ENCODE measurements around the gene LRRC75B. TPM values are rescaled to one million over a fixed set of nuclear protein-coding genes. Genes with fewer than 3 reads are reported as not detected.

Gene LRRC75B
- total RNA-seq, 3 donors from 2014 or later (not counting 1 experiment from before 2014, with no cell fraction given), result 1.7 to 4.8 (median 2.3) TPM

DNA sequence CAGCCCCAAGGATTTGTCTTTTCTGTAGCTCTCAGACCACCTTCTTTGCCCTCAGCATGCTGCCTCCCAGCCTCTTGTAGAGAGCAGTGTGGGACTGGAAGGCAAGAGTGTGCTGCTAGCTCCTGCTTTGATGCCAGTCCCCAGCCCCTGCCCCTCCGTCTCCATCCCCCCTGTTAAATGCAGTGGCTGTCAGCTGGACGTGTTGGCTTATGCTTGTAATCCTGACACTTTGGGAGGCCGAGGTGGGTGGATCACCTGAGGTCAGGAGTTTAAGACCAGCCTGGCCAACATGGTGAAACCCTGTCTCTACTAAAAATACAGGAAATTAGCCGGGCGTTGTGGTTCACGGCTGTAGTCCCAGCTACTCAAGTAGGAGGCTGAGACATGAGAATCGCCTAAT is 21.6 kb downstream of the LRRC75B start:
- H3K27ac ChIP-seq (ENCODE audit: low read length), result no peak overlapping the region
- Mint-ChIP-seq H3K4me3 (no peak overlapping the region), H3K4me1 (peaks cover 0 to 7% of the 10 kb centered on the region in 2 donors), H3K27me3 (ENCODE audit: low read depth in 2 of 2) (no peaks in the 10 kb centered on the region), H3K9me3 (no peaks in the 10 kb centered on the region), H3K36me3 (peaks cover 8% of the 10 kb centered on the region), H3K27ac (no peak overlapping the region)
- no peaks in the 10 kb centered on the region for H3K27me3 ChIP-seq (ENCODE audit: control insufficient read depth, insufficient read depth, low read length)
- H3K9me3 ChIP-seq (ENCODE audit: control insufficient read depth, insufficient read depth, low read length), result no peaks in the 10 kb centered on the region
- no peak for ATAC-seq
- H3K4me3 ChIP-seq (ENCODE audit: low read length), result no peak overlapping the region
- no peak for DNase-seq
- intact Hi-C loops (cut with micrococcal nuclease), result no loop called here
- H3K36me3 ChIP-seq (ENCODE audit: control insufficient read depth, insufficient read depth, low read length), result peaks cover 56% of the 10 kb centered on the region
- H3K4me1 ChIP-seq (ENCODE audit: control insufficient read depth, insufficient read depth, low read length), result no peaks in the 10 kb centered on the region
- TF ChIP-seq, protein P1, sequence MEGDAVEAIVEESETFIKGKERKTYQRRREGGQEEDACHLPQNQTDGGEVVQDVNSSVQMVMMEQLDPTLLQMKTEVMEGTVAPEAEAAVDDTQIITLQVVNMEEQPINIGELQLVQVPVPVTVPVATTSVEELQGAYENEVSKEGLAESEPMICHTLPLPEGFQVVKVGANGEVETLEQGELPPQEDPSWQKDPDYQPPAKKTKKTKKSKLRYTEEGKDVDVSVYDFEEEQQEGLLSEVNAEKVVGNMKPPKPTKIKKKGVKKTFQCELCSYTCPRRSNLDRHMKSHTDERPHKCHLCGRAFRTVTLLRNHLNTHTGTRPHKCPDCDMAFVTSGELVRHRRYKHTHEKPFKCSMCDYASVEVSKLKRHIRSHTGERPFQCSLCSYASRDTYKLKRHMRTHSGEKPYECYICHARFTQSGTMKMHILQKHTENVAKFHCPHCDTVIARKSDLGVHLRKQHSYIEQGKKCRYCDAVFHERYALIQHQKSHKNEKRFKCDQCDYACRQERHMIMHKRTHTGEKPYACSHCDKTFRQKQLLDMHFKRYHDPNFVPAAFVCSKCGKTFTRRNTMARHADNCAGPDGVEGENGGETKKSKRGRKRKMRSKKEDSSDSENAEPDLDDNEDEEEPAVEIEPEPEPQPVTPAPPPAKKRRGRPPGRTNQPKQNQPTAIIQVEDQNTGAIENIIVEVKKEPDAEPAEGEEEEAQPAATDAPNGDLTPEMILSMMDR (IDR thresholded peaks at IDR 0.05), result no peak
- WGBS (ENCODE audit: insufficient coverage), result 98% methylated on average over 7 of the region's 7 CpGs

DNA sequence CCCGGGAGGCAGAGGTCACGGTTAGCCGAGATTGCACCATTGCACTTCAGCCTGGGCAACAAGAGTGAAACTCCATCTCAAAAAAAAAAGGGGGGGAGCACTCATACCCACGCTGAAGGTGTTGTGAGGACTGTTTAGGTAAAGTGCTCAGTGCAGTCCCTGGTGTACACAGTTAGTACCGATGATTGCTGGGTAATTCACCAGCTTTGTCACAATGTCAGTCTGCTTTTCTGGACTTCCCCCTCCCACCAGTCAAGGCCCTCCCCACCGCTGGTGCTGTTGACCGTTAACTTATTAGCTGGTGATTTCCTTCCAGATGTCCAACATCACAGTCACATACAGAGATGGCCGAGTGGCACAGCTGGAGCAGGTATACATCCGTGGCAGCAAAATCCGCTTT is 25.2 kb downstream of the LRRC75B start:
- Histone ChIP-seq H3K9me3 (ENCODE audit: control insufficient read depth, insufficient read depth, low read length) (no peaks in the 10 kb centered on the region), H3K36me3 (ENCODE audit: control insufficient read depth, insufficient read depth, low read length) (peaks cover 43% of the 10 kb centered on the region), H3K4me3 (ENCODE audit: low read length) (no peak overlapping the region), H3K27ac (ENCODE audit: low read length) (no peak overlapping the region), H3K4me1 (ENCODE audit: control insufficient read depth, insufficient read depth, low read length) (no peaks in the 10 kb centered on the region), H3K27me3 (ENCODE audit: control insufficient read depth, insufficient read depth, low read length) (no peaks in the 10 kb centered on the region)
- no peak overlapping the region for H3K4me3 Mint-ChIP-seq
- no peak for ATAC-seq
- H3K36me3 Mint-ChIP-seq, result peaks cover under 1% of the 10 kb centered on the region
- no peaks in the 10 kb centered on the region for H3K9me3 Mint-ChIP-seq
- no peaks in the 10 kb centered on the region for H3K27me3 Mint-ChIP-seq (ENCODE audit: low read depth in 2 of 2)
- DNase-seq, result no peak
- H3K27ac Mint-ChIP-seq, result no peak overlapping the region
- TF ChIP-seq, protein P1 (IDR thresholded peaks at IDR 0.05), result no peak
- 89% methylated on average over 10 of the region's 10 CpGs for WGBS (ENCODE audit: insufficient coverage)
- intact Hi-C loops (cut with micrococcal nuclease), result no loop called here
- peaks cover 17 to 36% of the 10 kb centered on the region in 2 donors for H3K4me1 Mint-ChIP-seq

DNA sequence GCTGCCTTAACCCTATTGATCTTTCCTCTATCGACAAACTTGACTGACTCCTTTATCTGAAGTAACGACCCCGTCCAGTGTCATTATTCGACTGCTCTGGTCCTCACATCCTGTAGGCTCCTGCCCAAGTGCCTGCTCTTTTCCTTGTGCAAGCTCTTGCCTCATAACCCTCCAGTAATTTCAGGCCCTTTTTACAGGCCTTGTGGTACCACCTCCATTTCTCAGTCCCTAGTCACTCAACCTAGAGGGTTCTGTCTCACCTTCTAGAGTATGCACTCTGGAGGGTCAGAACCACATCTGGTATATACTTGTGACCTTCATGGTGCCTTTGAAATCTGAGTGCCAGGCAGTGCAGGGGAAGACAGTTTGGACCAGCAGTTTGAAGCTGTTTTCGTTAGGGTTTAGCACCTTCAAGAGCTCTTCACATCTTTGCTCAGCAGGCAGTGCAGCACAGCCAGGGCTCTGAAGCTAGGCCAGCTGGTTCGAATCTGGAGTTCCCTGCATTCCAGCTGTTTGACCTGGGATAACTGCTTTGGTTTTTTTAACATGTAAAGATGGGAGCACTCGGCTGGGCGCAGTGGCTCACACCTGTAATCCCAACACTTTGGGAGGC is 25.9 kb downstream of the LRRC75B start:
- Histone ChIP-seq H3K27me3 (ENCODE audit: control insufficient read depth, insufficient read depth, low read length) (no peaks in the 10 kb centered on the region), H3K27ac (ENCODE audit: low read length) (no peak overlapping the region), H3K9me3 (ENCODE audit: control insufficient read depth, insufficient read depth, low read length) (no peaks in the 10 kb centered on the region), H3K4me3 (ENCODE audit: low read length) (no peak overlapping the region), H3K4me1 (ENCODE audit: control insufficient read depth, insufficient read depth, low read length) (no peaks in the 10 kb centered on the region), H3K36me3 (ENCODE audit: control insufficient read depth, insufficient read depth, low read length) (peaks cover 40% of the 10 kb centered on the region)
- intact Hi-C loops (cut with micrococcal nuclease), result no loop called here
- WGBS (ENCODE audit: insufficient coverage), result 93% methylated on average over 8 of the region's 8 CpGs
- H3K4me3 Mint-ChIP-seq, result no peak overlapping the region
- H3K27ac Mint-ChIP-seq, result peak overlapping the region; percentile 22 to 44
- no peak for ATAC-seq
- H3K27me3 Mint-ChIP-seq (ENCODE audit: low read depth in 2 of 2), result no peaks in the 10 kb centered on the region
- H3K9me3 Mint-ChIP-seq, result no peaks in the 10 kb centered on the region
- no peaks in the 10 kb centered on the region for H3K36me3 Mint-ChIP-seq
- no peak for DNase-seq
- TF ChIP-seq, protein P1 (IDR thresholded peaks at IDR 0.05), result no peak
- peaks cover 19 to 38% of the 10 kb centered on the region in 2 donors for H3K4me1 Mint-ChIP-seq

DNA sequence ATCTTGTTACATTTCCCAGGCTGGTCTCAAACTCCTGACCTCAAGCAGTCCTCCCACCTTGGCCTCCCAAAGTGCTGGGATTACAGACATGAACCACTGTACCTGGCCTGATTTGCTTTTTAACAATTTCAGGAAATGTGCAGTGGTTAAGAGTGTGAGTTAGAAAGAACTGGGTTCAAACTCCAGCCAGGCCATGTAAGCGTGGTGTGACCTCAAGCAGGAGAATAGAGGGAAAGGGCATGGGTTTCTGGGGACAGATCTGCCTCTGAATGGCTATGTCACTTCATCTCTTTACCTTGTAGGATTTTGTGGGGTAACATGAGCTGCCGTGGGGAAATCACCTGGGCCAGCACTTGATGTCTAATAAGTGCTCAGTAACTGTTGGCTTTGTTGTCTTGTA is 27.8 kb downstream of the LRRC75B start:
- no peak overlapping the region for H3K27ac Mint-ChIP-seq
- no peaks in the 10 kb centered on the region for H3K27me3 ChIP-seq (ENCODE audit: control insufficient read depth, insufficient read depth, low read length)
- no peaks in the 10 kb centered on the region for H3K4me1 ChIP-seq (ENCODE audit: control insufficient read depth, insufficient read depth, low read length)
- H3K27me3 Mint-ChIP-seq (ENCODE audit: low read depth in 2 of 2), result no peaks in the 10 kb centered on the region
- H3K27ac ChIP-seq (ENCODE audit: low read length), result no peak overlapping the region
- ATAC-seq (no peak), DNase-seq (no peak)
- no peak overlapping the region for H3K4me3 Mint-ChIP-seq
- H3K9me3 Mint-ChIP-seq, result no peaks in the 10 kb centered on the region
- H3K4me3 ChIP-seq (ENCODE audit: low read length), result no peak overlapping the region
- peaks cover 19 to 43% of the 10 kb centered on the region in 2 donors for H3K4me1 Mint-ChIP-seq
- WGBS (ENCODE audit: insufficient coverage), result 88% methylated on average over 2 of the region's 2 CpGs
- TF ChIP-seq, protein P1 (IDR thresholded peaks at IDR 0.05), result no peak
- peaks cover 37% of the 10 kb centered on the region for H3K36me3 ChIP-seq (ENCODE audit: control insufficient read depth, insufficient read depth, low read length)
- H3K9me3 ChIP-seq (ENCODE audit: control insufficient read depth, insufficient read depth, low read length), result no peaks in the 10 kb centered on the region
- no peaks in the 10 kb centered on the region for H3K36me3 Mint-ChIP-seq
- intact Hi-C loops (cut with micrococcal nuclease), result no loop called here
